MM.1S (cell line): ENCODE data around the gene DIP2C.
"Not testable (repeated sequence)": the region's sequence is repeated elsewhere in the genome, so short reads cannot be mapped to it uniquely, and the experiment has no call there.

Source experiments
- DNase-seq: peaks from one replicate; pipeline ENCODE4 v3.0.0-alpha.2; 2015
- H2AFZ ChIP-seq: fragments of 300-600 bp; sonication (generic); 2 replicates; pipeline ENCODE4 v1.6.0; 2016; ENCODE audit warnings: antibody characterized with exemption, low read length
- H3F3A ChIP-seq: fragments of 300-600 bp; sonication (generic); 2 replicates; pipeline ENCODE4 v1.6.1; 2016; ENCODE audit warnings: mild to moderate bottlenecking, antibody characterized with exemption, low read length, moderate library complexity, mixed read lengths; ENCODE audit not compliant: insufficient read depth
- H3K27ac ChIP-seq: fragments of 300-600 bp; sonication (generic); 2 replicates; pipeline ENCODE4 v1.5.1; 2016; ENCODE audit warnings: mild to moderate bottlenecking, low read length
- H3K27me3 ChIP-seq: fragments of 300-600 bp; sonication (generic); replicated peaks from 2 replicates; pipeline ENCODE4 v1.6.0; 2016; ENCODE audit warnings: low read length; ENCODE audit not compliant: insufficient read depth
- H3K36me3 ChIP-seq: fragments of 300-600 bp; sonication (generic); replicated peaks from 2 replicates; pipeline ENCODE4 v1.6.1; 2016; ENCODE audit warnings: mild to moderate bottlenecking, low read length, mixed read lengths; ENCODE audit not compliant: insufficient read depth
- H3K4me1 ChIP-seq: fragments of 300-600 bp; sonication (generic); 2 replicates; pipeline ENCODE4 v1.6.1; 2016; ENCODE audit warnings: low read length, mixed read lengths
- H3K4me2 ChIP-seq: fragments of 300-600 bp; sonication (generic); 2 replicates; pipeline ENCODE4 v1.6.0; 2016; ENCODE audit warnings: low read depth, low read length
- H3K4me3 ChIP-seq: fragments of 300-600 bp; sonication (generic); 2 replicates; pipeline ENCODE4 v1.5.1; 2016; ENCODE audit warnings: low read length, mixed read lengths
- H3K79me2 ChIP-seq: fragments of 300-600 bp; sonication (generic); 2 replicates; pipeline ENCODE4 v1.6.1; 2016; ENCODE audit warnings: mixed run types, low read length, mixed read lengths
- H3K9ac ChIP-seq: fragments of 300-600 bp; sonication (generic); 2 replicates; pipeline ENCODE4 v1.6.1; 2016; ENCODE audit warnings: low read length, mixed read lengths
- H3K9me2 ChIP-seq: fragments of 300-600 bp; sonication (generic); replicated peaks from 2 replicates; pipeline ENCODE4 v1.6.1; 2016; ENCODE audit warnings: mild to moderate bottlenecking, low read length, mixed read lengths; ENCODE audit not compliant: insufficient read depth
- H3K9me3 ChIP-seq: fragments of 300-600 bp; sonication (generic); replicated peaks from 2 replicates; pipeline ENCODE4 v1.6.1; 2016; ENCODE audit warnings: mild to moderate bottlenecking, low read length, mixed read lengths; ENCODE audit not compliant: insufficient read depth
- H4K20me1 ChIP-seq: fragments of 300-600 bp; sonication (generic); 2 replicates; pipeline ENCODE4 v1.6.1; 2016; ENCODE audit warnings: mild to moderate bottlenecking, low read length, moderate library complexity, mixed read lengths; ENCODE audit not compliant: insufficient read depth
- CTCF ChIP-seq: fragments of 300-600 bp; sonication (generic); IDR thresholded peaks from 2 replicates; pipeline ENCODE4 v1.5.1; 2016; ENCODE audit warnings: antibody characterized with exemption, low read length, mixed read lengths
- EZH2 ChIP-seq: fragments of 300-600 bp; sonication (generic); optimal IDR thresholded peaks from 2 replicates; pipeline ENCODE3; 2017; ENCODE audit warnings: low read depth, mild to moderate bottlenecking, antibody characterized with exemption, low read length, mixed read lengths
- EZH2phosphoT487 ChIP-seq: fragments of 300-600 bp; sonication (generic); IDR thresholded peaks from 2 replicates; pipeline ENCODE4 v1.6.1; 2018; ENCODE audit warnings: antibody characterized with exemption, low read length

Gene DIP2C

GRCh38 chr10:264160-265073 is 425.1 kb downstream of the DIP2C start:
- H3K27ac ChIP-seq, H3F3A ChIP-seq, H3K27me3 ChIP-seq, H3K9ac ChIP-seq, H3K36me3 ChIP-seq, H3K9me3 ChIP-seq, H3K79me2 ChIP-seq, H3K9me2 ChIP-seq, H3K4me3 ChIP-seq, H4K20me1 ChIP-seq, DNase-seq, H3K4me2 ChIP-seq, H3K4me1 ChIP-seq, H2AFZ ChIP-seq: not testable (repeated sequence)

GRCh38 chr10:260819-261429 is 428.5 kb downstream of the DIP2C start:
- Histone ChIP-seq H3K27ac (no peak overlapping the region), H2AFZ (no peak overlapping the region), H4K20me1 (no peaks in the 10 kb centered on the region), H3K9ac (no peak overlapping the region), H3K4me2 (no peak overlapping the region), H3K27me3 (no peaks in the 10 kb centered on the region), H3K9me3 (no peaks in the 10 kb centered on the region), H3K79me2 (no peaks in the 10 kb centered on the region), H3K4me3 (no peak overlapping the region), H3K9me2 (no peaks in the 10 kb centered on the region), H3K4me1 (no peaks in the 10 kb centered on the region), H3K36me3 (no peaks in the 10 kb centered on the region), H3F3A (no peaks in the 10 kb centered on the region)
- no peak for DNase-seq
- TF ChIP-seq EZH2 (no peak), EZH2phosphoT487 (no peak), CTCF (no peak)

GRCh38 chr10:251982-252582 is 437.4 kb downstream of the DIP2C start:
- Histone ChIP-seq H3K4me1 (no peaks in the 10 kb centered on the region), H3K9me2 (no peaks in the 10 kb centered on the region), H3K79me2 (no peaks in the 10 kb centered on the region), H3K9ac (no peak overlapping the region), H4K20me1 (no peaks in the 10 kb centered on the region), H3K36me3 (peaks cover 3% of the 10 kb centered on the region; the same call in 1 of the 2 replicates), H3F3A (no peaks in the 10 kb centered on the region), H3K9me3 (no peaks in the 10 kb centered on the region), H3K27me3 (no peaks in the 10 kb centered on the region), H3K4me3 (no peak overlapping the region), H3K4me2 (no peak overlapping the region), H2AFZ (no peak overlapping the region), H3K27ac (no peak overlapping the region)
- no peak for DNase-seq
- TF ChIP-seq EZH2 (no peak), EZH2phosphoT487 (no peak), CTCF (no peak)
